Measurements from ENCODE around the gene CA5A.

DNA sequence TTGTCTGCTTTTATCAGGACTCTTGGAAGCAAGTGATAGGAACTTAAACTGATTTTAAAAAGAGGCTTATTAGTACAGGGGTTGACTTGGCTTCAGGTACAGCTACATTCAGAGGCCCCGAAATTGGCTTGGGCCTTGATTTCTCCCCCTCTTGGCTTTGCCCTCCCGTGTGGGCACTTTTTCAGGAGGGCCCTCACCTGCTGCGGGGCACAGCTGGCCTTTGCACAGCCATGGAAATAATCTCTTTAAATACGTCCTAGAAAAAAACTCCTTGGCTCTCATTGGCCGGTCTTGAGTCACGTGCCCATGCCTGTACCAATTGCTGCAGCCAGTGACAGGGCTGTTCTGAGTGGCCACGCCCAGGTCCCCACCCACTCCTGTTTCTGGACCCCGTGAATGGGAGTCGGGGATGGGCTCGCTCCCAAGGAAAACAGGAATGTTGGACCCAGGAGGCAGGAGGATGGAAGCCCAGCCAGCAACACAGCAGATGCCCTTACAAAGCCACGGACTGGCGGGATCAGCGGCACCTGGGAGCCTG is 15.0 kb downstream of the CA5A start:
- TF ChIP-seq, protein P1, sequence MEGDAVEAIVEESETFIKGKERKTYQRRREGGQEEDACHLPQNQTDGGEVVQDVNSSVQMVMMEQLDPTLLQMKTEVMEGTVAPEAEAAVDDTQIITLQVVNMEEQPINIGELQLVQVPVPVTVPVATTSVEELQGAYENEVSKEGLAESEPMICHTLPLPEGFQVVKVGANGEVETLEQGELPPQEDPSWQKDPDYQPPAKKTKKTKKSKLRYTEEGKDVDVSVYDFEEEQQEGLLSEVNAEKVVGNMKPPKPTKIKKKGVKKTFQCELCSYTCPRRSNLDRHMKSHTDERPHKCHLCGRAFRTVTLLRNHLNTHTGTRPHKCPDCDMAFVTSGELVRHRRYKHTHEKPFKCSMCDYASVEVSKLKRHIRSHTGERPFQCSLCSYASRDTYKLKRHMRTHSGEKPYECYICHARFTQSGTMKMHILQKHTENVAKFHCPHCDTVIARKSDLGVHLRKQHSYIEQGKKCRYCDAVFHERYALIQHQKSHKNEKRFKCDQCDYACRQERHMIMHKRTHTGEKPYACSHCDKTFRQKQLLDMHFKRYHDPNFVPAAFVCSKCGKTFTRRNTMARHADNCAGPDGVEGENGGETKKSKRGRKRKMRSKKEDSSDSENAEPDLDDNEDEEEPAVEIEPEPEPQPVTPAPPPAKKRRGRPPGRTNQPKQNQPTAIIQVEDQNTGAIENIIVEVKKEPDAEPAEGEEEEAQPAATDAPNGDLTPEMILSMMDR (IDR thresholded peaks at IDR 0.05; ENCODE audit: borderline replicate concordance, extremely low read depth, low read length, poor library complexity, severe bottlenecking) = no peak
- no peak for TF ChIP-seq EZH2 (IDR thresholded peaks at IDR 0.05; ENCODE audit: borderline replicate concordance, low read depth, low read length, severe bottlenecking)

Measured in DND-41 (cell line).